ENCODE results near the gene GBX1.

GBX1 gene

DNA sequence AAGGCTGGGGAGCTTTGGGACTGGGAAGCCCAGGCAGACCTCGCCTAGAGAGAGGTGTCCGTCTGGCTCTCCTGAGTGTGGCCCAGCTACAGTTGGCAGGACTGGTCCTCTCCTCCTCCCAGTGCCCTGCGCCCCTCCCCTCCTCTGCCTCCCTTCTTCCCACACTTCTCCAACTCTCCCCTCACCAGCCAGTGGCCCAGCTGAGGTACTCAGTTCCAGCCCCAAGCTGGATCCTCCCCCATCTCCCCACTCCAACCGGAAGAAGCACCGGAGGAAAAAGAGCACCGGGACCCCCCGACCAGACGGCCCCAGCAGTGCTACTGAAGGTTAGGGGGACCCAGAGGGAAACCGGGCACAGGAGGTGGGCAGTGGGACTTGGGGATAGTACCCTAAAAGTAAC is 27.7 kb downstream of the GBX1 start:
- H3K9me3 ChIP-seq (ENCODE audit: control insufficient read depth in 1 of 2, low read length in 2 of 2) = no peaks in the 10 kb centered on the region
- no peak overlapping the region for H3K4me3 ChIP-seq (ENCODE audit: low read depth in 1 of 2, low read length in 2 of 2)
- no peaks in the 10 kb centered on the region for H3K4me1 ChIP-seq (ENCODE audit: control insufficient read depth in 1 of 2, insufficient read depth in 2 of 2, low read length in 2 of 2)
- H3K9ac ChIP-seq (ENCODE audit: low read depth in 1 of 2, low read length in 2 of 2) = no peak overlapping the region
- H3K36me3 ChIP-seq (ENCODE audit: control insufficient read depth in 1 of 2, insufficient read depth in 2 of 2, low read length in 2 of 2) = peaks cover 13 to 78% of the 10 kb centered on the region in 2 donors
- H3K27me3 ChIP-seq (ENCODE audit: control insufficient read depth in 1 of 2, insufficient read depth in 2 of 2, low read length in 2 of 2) = no peaks in the 10 kb centered on the region
- H3K27ac ChIP-seq (ENCODE audit: low read depth, low read length) = no peak overlapping the region

DNA sequence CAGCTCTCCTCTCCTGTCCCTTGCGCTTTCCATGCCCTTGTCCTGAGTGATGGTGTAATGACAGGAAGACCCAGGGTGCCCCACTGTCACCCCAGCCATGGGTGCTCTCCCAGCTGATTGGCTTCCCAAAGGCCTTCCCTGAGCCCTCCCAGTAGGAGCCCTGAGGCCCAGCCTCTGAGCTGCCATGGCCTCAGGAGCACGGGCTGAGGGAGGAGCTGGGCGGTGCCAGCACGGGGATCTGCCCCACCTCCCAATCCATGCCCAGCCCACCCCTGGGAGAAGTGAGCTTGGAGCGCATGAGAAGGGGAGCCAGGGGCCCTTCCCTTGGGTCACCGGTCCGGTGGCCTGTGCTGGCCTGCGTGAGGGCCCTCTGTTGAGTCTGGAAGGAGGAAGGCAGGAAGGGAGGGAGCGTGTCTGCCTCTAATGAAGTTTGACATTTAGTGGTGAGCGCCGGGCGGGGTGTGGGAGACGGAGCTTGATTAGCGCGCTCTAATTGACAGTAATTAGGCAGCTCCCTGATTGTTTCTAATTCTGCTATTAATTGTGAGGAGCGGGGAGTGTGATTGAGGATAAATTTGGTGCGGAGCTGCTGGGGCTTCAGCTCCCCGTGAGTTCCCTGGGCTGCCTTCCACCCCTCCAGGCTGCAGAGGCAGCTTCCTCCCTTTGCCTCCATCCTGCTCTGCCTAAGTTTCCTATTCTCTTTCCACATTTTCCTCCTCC is 28.3 kb downstream of the GBX1 start:
- no peaks in the 10 kb centered on the region for H3K4me1 ChIP-seq (ENCODE audit: control insufficient read depth in 1 of 2, insufficient read depth in 2 of 2, low read length in 2 of 2)
- H3K9ac ChIP-seq (ENCODE audit: low read depth in 1 of 2, low read length in 2 of 2) = no peak overlapping the region
- H3K27ac ChIP-seq (ENCODE audit: low read depth, low read length) = no peak overlapping the region
- H3K9me3 ChIP-seq (ENCODE audit: control insufficient read depth in 1 of 2, low read length in 2 of 2) = no peaks in the 10 kb centered on the region
- H3K36me3 ChIP-seq (ENCODE audit: control insufficient read depth in 1 of 2, insufficient read depth in 2 of 2, low read length in 2 of 2) = peaks cover 16 to 80% of the 10 kb centered on the region in 2 donors
- H3K4me3 ChIP-seq (ENCODE audit: low read depth in 1 of 2, low read length in 2 of 2) = no peak overlapping the region
- no peaks in the 10 kb centered on the region for H3K27me3 ChIP-seq (ENCODE audit: control insufficient read depth in 1 of 2, insufficient read depth in 2 of 2, low read length in 2 of 2)

DNA sequence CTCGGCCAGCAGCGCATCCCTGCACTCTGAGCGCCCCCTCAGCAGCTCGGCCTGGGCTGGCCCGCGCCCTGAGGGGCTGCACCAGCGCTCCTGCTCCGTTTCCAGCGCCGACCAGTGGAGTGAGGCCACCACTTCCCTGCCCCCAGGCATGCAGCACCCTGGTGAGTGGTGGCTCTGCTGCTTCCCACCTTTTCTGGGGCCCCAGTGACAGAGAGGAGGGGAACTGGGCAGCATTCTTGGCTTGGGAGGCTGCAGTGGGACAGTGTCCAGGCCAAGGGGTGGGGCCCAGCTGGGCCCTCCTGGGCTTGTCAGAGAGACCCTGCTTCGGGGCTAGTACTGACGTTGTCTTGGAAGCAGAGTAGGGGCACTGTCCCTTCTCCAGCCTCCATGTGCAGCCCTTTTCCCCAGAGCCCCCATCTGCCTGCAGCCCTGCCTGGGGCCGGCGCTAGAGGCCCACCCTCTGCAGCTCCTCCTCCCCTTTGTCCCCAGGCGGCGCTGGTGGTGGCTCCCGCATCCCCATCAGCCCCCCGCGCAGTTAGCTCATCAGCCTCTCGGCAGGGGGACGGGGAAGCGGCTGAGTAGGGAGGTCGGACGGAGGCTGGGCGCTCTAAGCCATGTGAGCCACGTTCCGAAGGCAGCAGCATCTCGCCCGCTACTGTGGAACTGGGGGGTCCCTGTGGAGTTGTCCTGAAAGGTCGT is 29.2 kb downstream of the GBX1 start:
- Histone ChIP-seq H3K36me3 (ENCODE audit: control insufficient read depth in 1 of 2, insufficient read depth in 2 of 2, low read length in 2 of 2) (peaks cover 10 to 80% of the 10 kb centered on the region in 2 donors), H3K4me1 (ENCODE audit: control insufficient read depth in 1 of 2, insufficient read depth in 2 of 2, low read length in 2 of 2) (no peaks in the 10 kb centered on the region), H3K4me3 (ENCODE audit: low read depth in 1 of 2, low read length in 2 of 2) (no peak overlapping the region), H3K27ac (ENCODE audit: low read depth, low read length) (no peak overlapping the region), H3K9ac (ENCODE audit: low read depth in 1 of 2, low read length in 2 of 2) (no peak overlapping the region), H3K9me3 (ENCODE audit: control insufficient read depth in 1 of 2, low read length in 2 of 2) (no peaks in the 10 kb centered on the region), H3K27me3 (ENCODE audit: control insufficient read depth in 1 of 2, insufficient read depth in 2 of 2, low read length in 2 of 2) (no peaks in the 10 kb centered on the region)

DNA sequence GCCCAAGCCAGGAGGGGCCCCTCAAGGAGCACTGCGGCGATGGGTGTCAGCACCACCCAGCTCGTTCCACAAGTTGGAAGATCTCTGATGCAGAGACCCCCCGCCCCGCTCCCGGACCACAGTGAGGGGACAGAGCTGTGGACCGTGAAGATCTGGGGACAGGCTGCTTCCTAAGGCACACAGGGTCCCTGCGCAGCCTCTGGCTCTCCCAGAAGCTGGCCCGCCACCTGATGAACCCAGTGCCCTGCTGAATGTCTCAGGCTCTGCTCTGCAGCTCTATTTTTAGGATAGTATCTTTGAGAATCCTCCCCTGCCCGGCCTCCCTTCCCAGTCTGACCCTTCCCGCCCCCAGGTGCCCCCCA is 29.7 kb downstream of the GBX1 start:
- H3K4me1 ChIP-seq (ENCODE audit: control insufficient read depth in 1 of 2, insufficient read depth in 2 of 2, low read length in 2 of 2) = no peaks in the 10 kb centered on the region
- no peaks in the 10 kb centered on the region for H3K9me3 ChIP-seq (ENCODE audit: control insufficient read depth in 1 of 2, low read length in 2 of 2)
- H3K27ac ChIP-seq (ENCODE audit: low read depth, low read length) = no peak overlapping the region
- H3K9ac ChIP-seq (ENCODE audit: low read depth in 1 of 2, low read length in 2 of 2) = no peak overlapping the region
- no peaks in the 10 kb centered on the region for H3K27me3 ChIP-seq (ENCODE audit: control insufficient read depth in 1 of 2, insufficient read depth in 2 of 2, low read length in 2 of 2)
- peaks cover 10 to 80% of the 10 kb centered on the region in 2 donors for H3K36me3 ChIP-seq (ENCODE audit: control insufficient read depth in 1 of 2, insufficient read depth in 2 of 2, low read length in 2 of 2)
- H3K4me3 ChIP-seq (ENCODE audit: low read depth in 1 of 2, low read length in 2 of 2) = no peak overlapping the region

DNA sequence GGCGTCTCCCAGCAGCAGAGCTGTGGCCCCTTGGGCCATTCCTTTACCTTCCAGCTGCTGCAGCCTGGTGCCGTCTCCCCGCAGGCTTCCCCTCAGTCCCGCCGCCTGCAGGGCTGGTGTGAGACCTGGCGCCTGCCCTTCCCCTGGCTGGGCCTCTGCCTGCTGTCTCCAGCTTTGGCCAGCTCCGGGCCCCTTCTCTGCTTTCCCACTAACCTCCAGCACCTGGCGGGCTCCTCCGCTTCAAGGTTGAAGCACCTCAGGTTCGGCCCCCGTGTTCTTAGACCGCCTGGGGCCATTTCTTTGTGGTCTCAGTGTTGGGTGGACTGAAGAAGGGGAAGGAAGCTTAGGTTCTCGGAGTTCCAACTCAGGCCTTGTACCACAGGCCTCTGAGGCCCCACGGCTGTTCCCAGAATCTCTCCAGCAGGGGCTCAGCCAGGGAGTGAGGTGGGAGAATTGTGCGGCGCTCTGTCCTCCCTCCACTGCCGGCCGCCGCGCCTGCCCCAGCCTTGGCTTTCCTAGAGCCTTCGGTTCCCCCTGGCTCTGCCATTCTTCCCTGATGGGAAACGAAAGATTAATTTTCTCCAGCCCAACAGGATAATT is 30.3 kb downstream of the GBX1 start:
- no peak overlapping the region for H3K27ac ChIP-seq (ENCODE audit: low read depth, low read length)
- no peaks in the 10 kb centered on the region for H3K9me3 ChIP-seq (ENCODE audit: control insufficient read depth in 1 of 2, low read length in 2 of 2)
- H3K27me3 ChIP-seq (ENCODE audit: control insufficient read depth in 1 of 2, insufficient read depth in 2 of 2, low read length in 2 of 2) = no peaks in the 10 kb centered on the region
- no peak overlapping the region for H3K9ac ChIP-seq (ENCODE audit: low read depth in 1 of 2, low read length in 2 of 2)
- H3K4me3 ChIP-seq (ENCODE audit: low read depth in 1 of 2, low read length in 2 of 2) = no peak overlapping the region
- H3K36me3 ChIP-seq (ENCODE audit: control insufficient read depth in 1 of 2, insufficient read depth in 2 of 2, low read length in 2 of 2) = peaks cover 10 to 82% of the 10 kb centered on the region in 2 donors
- no peaks in the 10 kb centered on the region for H3K4me1 ChIP-seq (ENCODE audit: control insufficient read depth in 1 of 2, insufficient read depth in 2 of 2, low read length in 2 of 2)

DNA sequence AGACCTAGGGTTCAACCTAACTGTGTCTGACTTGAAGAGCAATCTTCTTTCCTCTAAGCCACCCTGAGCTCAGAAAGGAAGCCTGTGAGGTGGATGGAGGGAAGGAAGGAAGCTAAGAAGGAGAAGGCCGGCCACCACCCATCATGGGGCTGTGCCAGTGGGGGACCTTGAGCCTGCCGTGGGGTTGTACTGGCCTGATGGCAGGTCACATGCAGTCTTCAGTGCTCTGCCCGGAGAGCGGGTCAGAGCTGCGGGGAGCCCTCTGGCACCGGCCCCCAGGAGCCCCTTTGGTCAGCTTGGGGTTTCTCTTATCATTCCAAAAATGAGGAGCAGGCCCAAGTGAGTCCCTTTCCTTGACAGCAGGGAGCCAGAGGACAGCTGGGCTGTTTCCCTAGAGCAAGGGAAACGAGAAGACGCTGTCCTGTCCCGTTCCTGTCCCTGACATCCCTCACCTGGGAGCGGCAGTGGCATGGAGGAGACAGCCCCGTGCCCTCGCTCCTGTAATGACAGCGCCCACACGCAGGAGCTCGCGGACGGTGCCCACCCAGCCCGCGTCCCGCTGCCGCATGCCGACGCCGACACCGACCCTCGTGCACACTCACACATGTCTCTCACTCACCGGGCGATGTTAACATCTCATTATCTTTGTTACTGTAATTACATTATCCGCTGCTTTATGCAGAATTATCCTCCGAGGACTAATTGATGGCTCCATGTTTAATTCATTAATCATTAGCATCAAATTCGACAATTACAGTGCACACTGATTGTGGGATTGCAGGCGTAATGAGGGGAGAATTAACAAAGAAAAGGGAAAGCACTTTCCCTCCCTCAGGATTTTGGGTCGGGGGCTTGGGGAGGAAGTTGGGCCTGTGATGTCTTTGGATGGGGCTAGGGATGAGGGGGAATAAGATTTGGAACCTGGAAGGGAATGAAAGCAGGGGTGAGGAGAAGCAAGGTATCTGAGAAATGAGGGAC is 31.3 kb downstream of the GBX1 start:
- no peak overlapping the region for H3K27ac ChIP-seq (ENCODE audit: low read depth, low read length)
- H3K27me3 ChIP-seq (ENCODE audit: control insufficient read depth in 1 of 2, insufficient read depth in 2 of 2, low read length in 2 of 2) = no peaks in the 10 kb centered on the region
- H3K4me3 ChIP-seq (ENCODE audit: low read depth in 1 of 2, low read length in 2 of 2) = no peak overlapping the region
- H3K9ac ChIP-seq (ENCODE audit: low read depth in 1 of 2, low read length in 2 of 2) = no peak overlapping the region
- H3K9me3 ChIP-seq (ENCODE audit: control insufficient read depth in 1 of 2, low read length in 2 of 2) = no peaks in the 10 kb centered on the region
- H3K36me3 ChIP-seq (ENCODE audit: control insufficient read depth in 1 of 2, insufficient read depth in 2 of 2, low read length in 2 of 2) = peaks cover 10 to 81% of the 10 kb centered on the region in 2 donors
- no peaks in the 10 kb centered on the region for H3K4me1 ChIP-seq (ENCODE audit: control insufficient read depth in 1 of 2, insufficient read depth in 2 of 2, low read length in 2 of 2)

DNA sequence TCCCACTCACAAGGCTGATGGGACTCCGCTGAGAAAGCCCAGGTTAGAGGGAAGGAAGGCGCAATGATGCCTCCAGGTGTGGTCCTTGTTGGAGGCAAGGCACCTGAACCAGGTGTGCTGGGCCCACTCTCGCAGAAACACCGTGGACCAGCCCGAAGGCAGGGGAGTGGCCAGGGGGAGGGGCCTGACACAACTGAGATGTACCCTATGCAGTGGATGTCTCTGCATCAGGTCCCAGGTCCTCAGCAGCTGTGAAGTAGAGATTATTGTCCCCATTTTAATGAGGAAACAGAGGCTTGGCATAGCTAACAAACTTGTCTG is 32.0 kb downstream of the GBX1 start:
- Histone ChIP-seq H3K27me3 (ENCODE audit: control insufficient read depth in 1 of 2, insufficient read depth in 2 of 2, low read length in 2 of 2) (no peaks in the 10 kb centered on the region), H3K9me3 (ENCODE audit: control insufficient read depth in 1 of 2, low read length in 2 of 2) (no peaks in the 10 kb centered on the region), H3K4me1 (ENCODE audit: control insufficient read depth in 1 of 2, insufficient read depth in 2 of 2, low read length in 2 of 2) (no peaks in the 10 kb centered on the region), H3K36me3 (ENCODE audit: control insufficient read depth in 1 of 2, insufficient read depth in 2 of 2, low read length in 2 of 2) (peaks cover 10 to 81% of the 10 kb centered on the region in 2 donors), H3K27ac (ENCODE audit: low read depth, low read length) (no peak overlapping the region), H3K4me3 (ENCODE audit: low read depth in 1 of 2, low read length in 2 of 2) (no peak overlapping the region), H3K9ac (ENCODE audit: low read depth in 1 of 2, low read length in 2 of 2) (no peak overlapping the region)

DNA sequence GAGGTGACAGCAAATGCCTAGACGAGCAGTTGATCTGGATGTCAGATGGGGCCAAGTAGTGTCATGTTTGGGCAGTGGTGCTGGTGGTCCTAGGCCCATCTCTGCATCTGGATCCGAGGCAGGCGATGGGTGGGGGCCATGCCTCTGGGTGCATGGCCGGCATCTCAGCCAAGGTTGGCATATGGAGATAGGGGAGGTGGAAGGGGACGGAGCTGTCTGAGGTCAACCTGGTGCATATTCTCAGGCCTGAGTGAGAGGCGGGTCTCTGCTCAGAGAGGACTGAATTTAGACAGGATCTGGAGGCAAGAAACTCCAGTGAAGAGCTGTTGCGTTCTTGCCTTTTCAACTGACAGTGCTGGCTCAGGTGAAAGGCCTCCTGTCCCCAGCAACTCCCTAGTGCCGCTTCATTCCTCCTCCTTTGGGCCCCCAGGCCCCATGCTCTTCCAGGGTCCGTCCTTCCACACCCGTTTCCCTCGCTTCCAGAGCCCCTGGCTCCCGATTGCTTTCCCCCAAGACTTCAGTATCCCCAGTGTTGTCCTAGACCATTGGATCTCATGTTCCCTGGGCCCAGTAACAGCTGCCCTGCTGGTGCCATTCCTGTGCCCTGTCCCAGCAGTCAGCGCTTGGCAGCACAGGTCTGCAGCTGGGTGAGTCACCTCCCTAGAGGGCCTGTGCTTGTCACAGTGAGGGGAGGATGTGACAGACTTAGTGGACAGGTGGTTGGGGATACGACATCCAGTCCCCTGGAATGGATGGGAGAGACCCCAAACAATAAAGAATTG is 32.6 kb downstream of the GBX1 start:
- H3K4me1 ChIP-seq (ENCODE audit: control insufficient read depth in 1 of 2, insufficient read depth in 2 of 2, low read length in 2 of 2) = no peaks in the 10 kb centered on the region
- peaks cover 10 to 86% of the 10 kb centered on the region in 2 donors for H3K36me3 ChIP-seq (ENCODE audit: control insufficient read depth in 1 of 2, insufficient read depth in 2 of 2, low read length in 2 of 2)
- no peaks in the 10 kb centered on the region for H3K27me3 ChIP-seq (ENCODE audit: control insufficient read depth in 1 of 2, insufficient read depth in 2 of 2, low read length in 2 of 2)
- no peak overlapping the region for H3K4me3 ChIP-seq (ENCODE audit: low read depth in 1 of 2, low read length in 2 of 2)
- H3K9me3 ChIP-seq (ENCODE audit: control insufficient read depth in 1 of 2, low read length in 2 of 2) = no peaks in the 10 kb centered on the region
- no peak overlapping the region for H3K27ac ChIP-seq (ENCODE audit: low read depth, low read length)
- no peak overlapping the region for H3K9ac ChIP-seq (ENCODE audit: low read depth in 1 of 2, low read length in 2 of 2)

DNA sequence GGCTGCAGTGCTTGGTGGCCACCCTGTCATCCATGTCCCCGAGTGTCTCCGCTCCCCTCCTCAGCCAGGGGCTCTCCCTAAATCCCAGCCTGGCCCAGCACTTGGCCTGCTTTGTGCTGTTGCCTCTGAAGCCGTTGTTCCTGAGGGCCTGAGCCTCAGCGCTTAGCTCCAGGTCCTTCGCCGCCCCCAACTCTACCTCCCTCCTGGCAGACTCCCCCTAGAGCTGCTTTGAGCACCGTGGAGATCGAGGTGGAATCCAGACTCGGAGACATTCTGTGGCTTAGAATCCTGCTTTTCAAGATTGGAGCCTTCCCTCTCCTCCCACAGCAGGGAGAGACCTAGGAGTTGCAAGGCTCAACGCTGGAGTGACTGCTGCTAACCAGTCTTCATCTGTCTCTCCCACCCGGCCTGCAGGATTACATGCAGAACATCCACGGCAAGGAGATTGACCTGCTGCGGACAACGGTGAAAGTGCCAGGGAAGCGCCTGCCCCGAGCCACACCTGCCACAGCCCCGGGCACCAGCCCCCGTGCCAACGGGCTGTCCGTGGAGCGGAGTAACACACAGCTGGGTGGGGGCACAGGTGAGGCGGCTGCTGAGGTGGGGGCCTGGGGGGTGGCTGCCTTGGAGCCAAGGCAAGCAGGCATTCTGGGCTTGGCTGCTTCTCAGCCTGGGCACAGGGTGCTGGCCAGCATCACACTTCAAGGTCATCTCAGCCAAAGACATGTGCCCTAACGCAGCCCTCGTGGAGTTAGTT is 33.3 kb downstream of the GBX1 start:
- Histone ChIP-seq H3K4me1 (ENCODE audit: control insufficient read depth in 1 of 2, insufficient read depth in 2 of 2, low read length in 2 of 2) (no peaks in the 10 kb centered on the region), H3K27ac (ENCODE audit: low read depth, low read length) (no peak overlapping the region), H3K4me3 (ENCODE audit: low read depth in 1 of 2, low read length in 2 of 2) (no peak overlapping the region), H3K36me3 (ENCODE audit: control insufficient read depth in 1 of 2, insufficient read depth in 2 of 2, low read length in 2 of 2) (peaks cover 10 to 83% of the 10 kb centered on the region in 2 donors), H3K9me3 (ENCODE audit: control insufficient read depth in 1 of 2, low read length in 2 of 2) (no peaks in the 10 kb centered on the region), H3K9ac (ENCODE audit: low read depth in 1 of 2, low read length in 2 of 2) (no peak overlapping the region), H3K27me3 (ENCODE audit: control insufficient read depth in 1 of 2, insufficient read depth in 2 of 2, low read length in 2 of 2) (no peaks in the 10 kb centered on the region)
